Measurements from ENCODE around the gene NIT1. TPM values are rescaled to one million over a fixed set of nuclear protein-coding genes. Genes with fewer than 3 reads are reported as not detected.

The NIT1 gene
- total and polyA plus RNA-seq, 10 of the 15 experiments (the other 5 are each of a cell fraction or from before 2014, with no cell fraction given): 19.2 to 54.4 (median 28.3) TPM

- Histone ChIP-seq H4K20me1 (ENCODE audit: control insufficient read depth, insufficient read depth) (no peaks in the 10 kb centered on the region; the same call in 1 of the 2 replicates), H3K36me3 (ENCODE audit: control insufficient read depth in 2 of 2, insufficient read depth in 2 of 2, low read length in 1 of 2) (peaks cover 0 to 14% of the 10 kb centered on the region in 2 experiments; a peak in 2 of 4 replicates), H3K9ac (ENCODE audit: control insufficient read depth, insufficient read depth, low read length) (no peak overlapping the region), H3K4me1 (ENCODE audit: control insufficient read depth, insufficient read depth, low read length) (peaks cover 3% of the 10 kb centered on the region), H3K27ac (ENCODE audit: control insufficient read depth, insufficient read depth) (no peak overlapping the region), H2AFZ (ENCODE audit: control insufficient read depth, low read depth, low read length) (no peak overlapping the region), H3K9me3 (replicated peaks; ENCODE audit: control insufficient read depth, insufficient read depth, low read length) (no peaks in the 10 kb centered on the region), H3K79me2 (ENCODE audit: control insufficient read depth, insufficient read depth, low read length) (peaks cover 50% of the 10 kb centered on the region), H3K4me3 (peak overlapping the region; percentile 93; the same call in 1 of the 2 replicates), H3K27me3 (replicated peaks in 1 of 2; ENCODE audit: control insufficient read depth in 2 of 2, insufficient read depth in 2 of 2, low read length in 1 of 2) (no peaks in the 10 kb centered on the region), H3K4me2 (ENCODE audit: control insufficient read depth, insufficient read depth) (no peak overlapping the region)
- no peak for FAIRE-seq
- POLR2A ChIA-PET: interaction anchor here (0.6 to 0.7 kb wide), 2 partner anchors 27 to 36 kb away, joined by 3 read pairs; no protein-coding TSS in a partner anchor
- SMC1A ChIA-PET (ENCODE audit: uncharacterized antibody, unreplicated experiment): interaction anchor here (1.2 to 1.6 kb wide), 2 partner anchors 9 to 28 kb away, joined by 3 to 4 read pairs; no protein-coding TSS in a partner anchor
- CTCF ChIA-PET: interaction anchor here (0.7 to 1.8 kb wide), 3 partner anchors 11 to 252 kb away, joined by 3 to 7 read pairs (median 4); no protein-coding TSS in a partner anchor
- 100% methylated on average over 1 of the region's 1 CpG for WGBS (ENCODE audit: insufficient coverage, insufficient replicate concordance, low lambda C conversion rate, missing lambda C conversion rate)
- in situ Hi-C loops (cut with MboI) (no loop called here), intact Hi-C loops (cut with micrococcal nuclease; ENCODE audit: unreplicated experiment) (no loop called here)
- no TSS peak for BruUV-seq (replicated peaks)
- RAD21 ChIA-PET (ENCODE audit: unreplicated experiment): no interaction called here
- DNase-seq (ENCODE audit: low read depth, low spot score): no peak
- ATAC-seq: no peak
- TF ChIP-seq, protein P1, sequence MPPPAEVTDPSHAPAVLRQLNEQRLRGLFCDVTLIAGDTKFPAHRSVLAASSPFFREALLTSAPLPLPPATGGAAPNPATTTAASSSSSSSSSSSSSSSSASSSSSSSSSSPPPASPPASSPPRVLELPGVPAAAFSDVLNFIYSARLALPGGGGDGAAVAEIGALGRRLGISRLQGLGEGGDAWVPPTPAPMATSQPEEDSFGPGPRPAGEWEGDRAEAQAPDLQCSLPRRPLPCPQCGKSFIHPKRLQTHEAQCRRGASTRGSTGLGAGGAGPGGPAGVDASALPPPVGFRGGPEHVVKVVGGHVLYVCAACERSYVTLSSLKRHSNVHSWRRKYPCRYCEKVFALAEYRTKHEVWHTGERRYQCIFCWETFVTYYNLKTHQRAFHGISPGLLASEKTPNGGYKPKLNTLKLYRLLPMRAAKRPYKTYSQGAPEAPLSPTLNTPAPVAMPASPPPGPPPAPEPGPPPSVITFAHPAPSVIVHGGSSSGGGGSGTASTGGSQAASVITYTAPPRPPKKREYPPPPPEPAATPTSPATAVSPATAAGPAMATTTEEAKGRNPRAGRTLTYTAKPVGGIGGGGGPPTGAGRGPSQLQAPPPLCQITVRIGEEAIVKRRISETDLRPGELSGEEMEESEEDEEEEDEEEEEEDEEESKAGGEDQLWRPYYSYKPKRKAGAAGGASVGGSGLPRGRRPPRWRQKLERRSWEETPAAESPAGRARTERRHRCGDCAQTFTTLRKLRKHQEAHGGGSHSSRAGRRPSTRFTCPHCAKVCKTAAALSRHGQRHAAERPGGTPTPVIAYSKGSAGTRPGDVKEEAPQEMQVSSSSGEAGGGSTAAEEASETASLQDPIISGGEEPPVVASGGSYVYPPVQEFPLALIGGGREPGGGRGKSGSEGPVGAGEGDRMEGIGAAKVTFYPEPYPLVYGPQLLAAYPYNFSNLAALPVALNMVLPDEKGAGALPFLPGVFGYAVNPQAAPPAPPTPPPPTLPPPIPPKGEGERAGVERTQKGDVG (CRISPR knock-in tag; IDR thresholded peaks at IDR 0.05): no peak
- TF ChIP-seq BCL3 (IDR thresholded peaks at IDR 0.05; ENCODE audit: borderline replicate concordance, insufficient read depth, low read depth, low read length, poor library complexity, severe bottlenecking) (no peak), DPF2 (IDR thresholded peaks at IDR 0.05) (no peak), ZZZ3 (IDR thresholded peaks at IDR 0.05; ENCODE audit: control insufficient read depth, insufficient read length, low read depth) (no peak), E2F4 (IDR thresholded peaks at IDR 0.05; ENCODE audit: low read depth, low read length) (no peak), ZNF274 (IDR thresholded peaks at IDR 0.05; ENCODE audit: insufficient read depth, insufficient read length) (no peak), RAD51 (IDR thresholded peaks at IDR 0.05) (no peak)
- TF ChIP-seq, protein P2, sequence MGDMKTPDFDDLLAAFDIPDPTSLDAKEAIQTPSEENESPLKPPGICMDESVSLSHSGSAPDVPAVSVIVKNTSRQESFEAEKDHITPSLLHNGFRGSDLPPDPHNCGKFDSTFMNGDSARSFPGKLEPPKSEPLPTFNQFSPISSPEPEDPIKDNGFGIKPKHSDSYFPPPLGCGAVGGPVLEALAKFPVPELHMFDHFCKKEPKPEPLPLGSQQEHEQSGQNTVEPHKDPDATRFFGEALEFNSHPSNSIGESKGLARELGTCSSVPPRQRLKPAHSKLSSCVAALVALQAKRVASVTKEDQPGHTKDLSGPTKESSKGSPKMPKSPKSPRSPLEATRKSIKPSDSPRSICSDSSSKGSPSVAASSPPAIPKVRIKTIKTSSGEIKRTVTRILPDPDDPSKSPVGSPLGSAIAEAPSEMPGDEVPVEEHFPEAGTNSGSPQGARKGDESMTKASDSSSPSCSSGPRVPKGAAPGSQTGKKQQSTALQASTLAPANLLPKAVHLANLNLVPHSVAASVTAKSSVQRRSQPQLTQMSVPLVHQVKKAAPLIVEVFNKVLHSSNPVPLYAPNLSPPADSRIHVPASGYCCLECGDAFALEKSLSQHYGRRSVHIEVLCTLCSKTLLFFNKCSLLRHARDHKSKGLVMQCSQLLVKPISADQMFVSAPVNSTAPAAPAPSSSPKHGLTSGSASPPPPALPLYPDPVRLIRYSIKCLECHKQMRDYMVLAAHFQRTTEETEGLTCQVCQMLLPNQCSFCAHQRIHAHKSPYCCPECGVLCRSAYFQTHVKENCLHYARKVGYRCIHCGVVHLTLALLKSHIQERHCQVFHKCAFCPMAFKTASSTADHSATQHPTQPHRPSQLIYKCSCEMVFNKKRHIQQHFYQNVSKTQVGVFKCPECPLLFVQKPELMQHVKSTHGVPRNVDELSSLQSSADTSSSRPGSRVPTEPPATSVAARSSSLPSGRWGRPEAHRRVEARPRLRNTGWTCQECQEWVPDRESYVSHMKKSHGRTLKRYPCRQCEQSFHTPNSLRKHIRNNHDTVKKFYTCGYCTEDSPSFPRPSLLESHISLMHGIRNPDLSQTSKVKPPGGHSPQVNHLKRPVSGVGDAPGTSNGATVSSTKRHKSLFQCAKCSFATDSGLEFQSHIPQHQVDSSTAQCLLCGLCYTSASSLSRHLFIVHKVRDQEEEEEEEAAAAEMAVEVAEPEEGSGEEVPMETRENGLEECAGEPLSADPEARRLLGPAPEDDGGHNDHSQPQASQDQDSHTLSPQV (IDR thresholded peaks at IDR 0.05): no peak
Measured at GRCh38 chr1:161130266-161130665, 12.4 kb downstream of the NIT1 start.

Measured in GM12878 (cell line).